Glomerular visceral epithelial cell (primary cell): ENCODE results near the gene DNHD1.

Source experiments
- DNase-seq: peaks from one replicate; pipeline ENCODE4 v3.0.0-alpha.2; 2016; ENCODE audit errors: extremely low spot score

Gene DNHD1

DNA sequence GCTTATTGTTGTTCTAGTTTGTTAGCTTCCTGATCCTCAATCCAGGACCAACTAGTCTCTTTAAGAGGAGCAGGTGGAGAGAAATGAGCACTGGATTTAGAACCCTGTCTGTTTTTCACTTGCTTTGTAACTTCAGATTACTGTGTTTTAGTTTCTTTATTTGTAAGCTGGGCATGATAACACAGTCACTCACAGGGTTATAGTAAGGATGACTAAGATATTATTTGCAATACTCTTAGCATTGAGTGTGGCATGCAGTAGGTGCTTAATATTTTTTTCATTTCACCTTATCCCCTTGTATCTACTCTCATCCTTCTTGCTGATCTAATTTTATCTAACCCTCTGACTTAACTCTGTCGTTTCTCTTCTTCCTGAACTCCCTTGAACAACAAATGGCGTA, 33.8 kb downstream of the DNHD1 start:
- DNase-seq, result no peak

DNA sequence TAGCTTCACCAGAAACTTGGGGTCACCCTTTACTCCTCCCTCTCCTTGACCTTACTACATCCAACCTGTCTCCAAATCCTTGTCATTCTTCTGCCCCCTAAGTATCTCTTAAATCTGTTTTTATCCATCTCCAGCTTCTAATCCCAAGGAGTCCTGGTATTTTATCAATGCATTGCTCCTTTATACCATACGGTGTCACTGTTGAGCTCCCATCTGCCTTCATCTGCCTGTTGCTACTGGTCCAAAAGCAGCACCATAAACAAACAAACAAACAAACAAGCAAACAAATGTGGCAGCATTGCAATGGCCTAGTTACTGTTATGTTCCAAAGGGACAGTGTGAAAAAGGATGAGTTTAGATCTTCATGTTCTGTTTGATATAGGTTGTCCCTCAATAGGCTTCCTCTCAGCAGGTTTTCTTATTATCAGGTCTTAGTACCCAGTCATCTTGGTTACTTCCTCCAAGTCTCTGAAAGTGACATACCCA, 34.2 kb downstream of the DNHD1 start:
- DNase-seq, result peak; percentile 41

DNA sequence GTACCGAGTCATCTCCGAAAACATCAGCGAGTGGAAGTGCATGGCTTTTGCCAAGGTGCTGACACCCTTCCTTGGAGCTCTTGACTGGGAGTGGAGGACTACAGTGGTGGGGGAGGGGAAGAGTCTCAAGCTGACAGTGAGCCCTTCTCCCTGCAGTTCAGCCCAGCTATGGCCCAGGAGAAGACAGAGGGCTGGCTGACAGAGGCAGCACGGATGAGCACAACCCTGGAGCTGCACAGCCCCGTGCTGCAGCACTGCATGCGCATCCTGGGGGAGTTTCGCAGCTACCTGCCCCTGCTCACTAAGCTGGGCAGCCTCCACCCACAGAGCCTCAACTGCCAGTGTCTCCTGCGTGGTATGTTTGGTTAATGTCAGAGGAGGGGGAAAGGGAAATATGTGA, 41.4 kb downstream of the DNHD1 start:
- no peak for DNase-seq

DNA sequence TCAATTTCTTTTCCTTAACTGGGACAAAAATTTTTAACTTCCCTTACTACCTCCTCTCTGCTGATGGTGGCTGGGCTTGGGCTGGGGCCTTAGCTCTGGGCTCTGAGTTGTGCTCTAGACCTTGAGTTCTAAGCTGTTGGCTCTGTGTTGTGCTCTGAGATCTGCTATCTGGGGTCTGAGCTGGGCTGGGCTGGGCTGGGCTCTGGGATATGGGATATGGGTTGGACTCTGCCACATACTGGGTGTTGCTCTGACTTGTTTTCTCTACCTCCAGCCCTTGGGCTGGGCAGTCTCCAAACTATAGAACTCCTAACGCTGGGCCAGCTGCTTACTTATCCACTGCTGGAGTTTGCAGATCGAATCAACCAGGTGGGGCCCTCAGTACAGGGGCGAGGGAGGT, 41.9 kb downstream of the DNHD1 start:
- DNase-seq, result no peak

DNA sequence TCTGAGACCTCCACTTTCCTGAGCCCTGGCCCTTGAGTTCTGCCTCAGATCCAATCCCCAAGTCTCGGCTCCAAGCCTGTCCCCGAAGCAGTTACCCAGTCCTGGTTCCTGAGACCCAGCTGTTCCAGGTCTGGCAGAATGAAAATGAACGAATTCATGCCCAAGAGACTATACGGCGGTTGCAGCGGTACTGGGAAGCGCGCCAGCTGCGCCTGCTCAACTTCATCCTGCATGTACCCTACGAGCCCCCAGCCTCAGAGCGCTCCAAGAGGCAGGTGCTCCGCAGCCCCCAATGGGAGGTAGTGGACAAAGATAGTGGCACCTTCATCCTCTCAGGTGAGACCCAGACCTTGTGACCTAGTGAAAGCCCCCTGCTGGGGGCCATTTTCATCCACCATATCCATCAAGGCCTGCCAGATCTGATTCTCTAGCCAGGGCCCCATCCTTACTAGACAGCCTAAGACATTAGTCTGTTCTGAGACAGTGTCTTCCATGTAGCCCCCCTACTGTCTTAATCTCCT, 42.7 kb downstream of the DNHD1 start:
- DNase-seq, result no peak

DNA sequence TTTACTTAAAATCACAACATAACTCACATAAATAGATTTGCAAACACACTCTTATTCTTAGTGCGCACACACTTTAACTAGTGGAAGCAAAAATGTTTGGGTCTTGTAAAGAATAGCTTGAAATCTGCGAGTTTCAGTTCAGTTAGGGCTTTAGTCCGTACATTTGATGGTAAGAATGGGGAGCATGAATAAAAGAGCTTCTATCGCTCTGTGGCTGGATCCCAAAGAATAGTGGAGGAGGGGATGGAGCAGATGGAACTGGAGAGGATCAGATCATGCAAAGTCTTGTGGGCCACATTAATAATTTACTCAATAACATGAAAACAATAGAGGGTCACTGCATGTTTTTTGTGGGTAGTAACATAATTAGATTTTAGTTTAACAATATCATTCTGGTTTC, 44.3 kb downstream of the DNHD1 start:
- DNase-seq, result no peak

DNA sequence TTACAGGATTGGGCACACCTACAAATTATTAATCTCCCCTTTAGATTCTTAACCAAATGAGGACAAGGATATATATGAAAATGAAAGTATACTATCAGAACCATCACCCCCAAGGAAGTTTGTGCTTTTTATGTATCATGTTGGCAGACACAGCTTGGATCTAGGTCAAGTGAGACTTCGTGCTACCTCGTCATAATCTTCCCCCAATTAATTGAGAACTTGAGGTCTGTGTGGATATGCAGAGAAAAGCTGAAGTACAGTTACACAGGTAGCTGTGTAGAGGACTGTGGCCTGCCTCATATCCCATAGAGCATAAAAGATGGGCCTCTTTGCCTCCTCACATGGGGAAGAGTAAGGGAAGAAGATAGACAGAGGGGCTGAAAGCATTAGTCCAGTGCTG, 45.6 kb downstream of the DNHD1 start:
- no peak for DNase-seq

DNA sequence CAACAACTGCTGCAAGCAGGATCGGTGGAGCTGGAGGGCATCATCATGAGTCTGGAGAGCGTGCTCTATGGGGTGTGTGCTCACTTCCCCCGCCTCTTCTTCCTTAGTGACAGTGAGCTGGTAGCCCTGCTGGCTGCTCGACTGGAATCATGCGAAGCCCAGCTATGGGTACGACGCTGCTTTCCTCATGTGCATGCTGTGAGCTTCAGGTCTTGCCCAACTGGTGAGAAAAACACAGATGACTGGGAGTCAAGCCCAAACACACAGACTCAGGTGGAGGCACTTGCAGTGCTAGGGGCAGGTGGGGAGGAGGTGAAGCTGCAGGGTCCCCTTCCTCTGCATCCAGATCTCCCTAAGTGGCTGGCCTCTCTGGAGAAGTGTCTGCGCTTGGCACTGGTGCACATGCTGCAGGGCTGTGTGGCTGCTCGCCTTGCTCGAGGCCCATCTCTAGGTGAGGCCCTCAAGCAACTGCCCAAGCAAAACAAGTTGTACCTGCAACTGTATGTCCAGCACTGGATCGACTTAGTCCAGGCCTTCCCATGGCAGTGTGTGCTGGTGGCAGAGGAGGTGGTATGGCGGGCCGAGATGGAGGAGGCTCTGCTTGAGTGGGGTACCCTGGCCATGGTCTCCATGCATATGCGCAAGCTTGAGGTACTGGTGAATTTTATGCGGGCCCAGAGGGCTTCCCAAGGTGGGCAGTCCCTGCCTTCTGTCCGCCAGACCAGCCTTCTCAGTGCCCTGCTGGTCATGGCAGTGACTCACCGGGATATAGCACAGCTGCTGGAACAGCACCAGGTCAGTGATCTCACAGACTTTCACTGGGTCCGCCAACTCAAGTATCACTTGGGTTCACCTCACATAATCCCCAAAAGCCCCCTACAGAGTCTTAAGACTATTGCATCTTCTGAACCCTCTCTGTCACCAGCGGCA, 48.1 kb downstream of the DNHD1 start:
- DNase-seq, result no peak

DNA sequence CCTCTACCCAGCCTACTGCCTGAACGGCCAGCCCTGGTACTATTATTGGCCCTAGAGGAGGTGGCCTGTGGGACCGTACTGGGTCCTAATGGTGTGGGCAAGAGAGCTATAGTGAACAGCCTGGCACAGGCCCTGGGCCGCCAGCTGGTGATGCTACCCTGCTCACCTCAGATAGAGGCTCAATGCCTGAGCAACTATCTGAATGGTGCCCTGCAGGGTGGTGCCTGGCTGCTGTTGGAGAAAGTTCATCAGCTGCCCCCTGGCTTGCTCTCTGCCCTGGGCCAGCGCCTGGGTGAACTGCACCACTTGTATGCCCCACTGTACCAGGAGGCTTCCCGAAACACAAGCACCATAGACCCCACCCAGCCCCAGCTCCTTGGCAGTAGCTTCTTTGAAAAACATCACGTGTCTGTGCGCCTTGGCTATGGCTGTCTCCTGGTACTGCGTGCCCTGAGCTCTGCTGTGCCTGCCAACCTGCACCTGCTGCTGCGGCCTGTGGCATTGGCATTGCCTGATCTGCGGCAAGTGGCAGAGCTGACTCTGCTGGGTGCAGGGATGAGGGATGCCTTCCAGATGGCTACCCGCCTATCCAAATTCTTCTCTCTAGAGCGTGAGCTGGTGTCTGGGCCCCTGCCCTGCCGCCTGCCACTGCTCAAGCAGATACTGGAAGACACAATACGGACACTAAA, 49.0 kb downstream of the DNHD1 start:
- no peak for DNase-seq

DNA sequence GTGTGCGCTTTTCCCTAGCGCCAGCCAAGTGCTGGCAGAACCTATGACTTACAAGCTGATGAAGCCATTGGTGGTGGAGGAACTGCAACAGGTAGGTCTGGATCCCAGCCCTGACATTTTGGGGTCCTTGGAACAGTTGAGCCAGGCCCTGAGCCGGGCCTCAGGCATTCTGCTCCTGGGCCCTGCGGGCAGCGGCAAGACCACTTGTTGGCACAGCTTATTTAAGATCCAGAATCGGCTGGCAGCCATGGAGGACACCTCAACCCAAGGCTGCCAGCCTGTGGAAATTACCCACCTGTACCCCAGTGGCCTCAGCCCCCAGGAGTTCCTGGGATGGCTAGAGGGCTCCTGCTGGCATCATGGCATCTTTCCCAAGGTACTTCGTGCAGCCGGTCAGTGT, 49.7 kb downstream of the DNHD1 start:
- DNase-seq, result no peak

DNA sequence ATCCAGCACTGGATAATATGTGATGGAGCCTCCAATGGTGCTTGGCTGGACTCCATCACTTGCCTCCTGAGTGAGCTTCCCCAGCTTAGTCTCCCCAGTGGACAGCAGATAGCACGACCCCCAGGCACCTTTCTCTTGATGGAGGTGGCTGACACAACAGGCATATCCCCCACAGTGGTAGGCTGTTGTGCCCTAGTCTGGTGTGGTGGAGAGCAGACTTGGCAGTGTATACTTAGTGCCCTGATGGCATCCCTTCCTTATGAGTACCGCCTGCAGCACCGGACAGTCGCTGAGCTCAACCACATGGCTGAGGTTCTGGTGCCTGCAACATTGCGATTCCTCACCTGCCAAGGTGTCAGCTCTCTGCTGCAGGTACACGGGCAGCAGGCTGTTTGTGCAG, 50.1 kb downstream of the DNHD1 start:
- DNase-seq, result no peak

DNA sequence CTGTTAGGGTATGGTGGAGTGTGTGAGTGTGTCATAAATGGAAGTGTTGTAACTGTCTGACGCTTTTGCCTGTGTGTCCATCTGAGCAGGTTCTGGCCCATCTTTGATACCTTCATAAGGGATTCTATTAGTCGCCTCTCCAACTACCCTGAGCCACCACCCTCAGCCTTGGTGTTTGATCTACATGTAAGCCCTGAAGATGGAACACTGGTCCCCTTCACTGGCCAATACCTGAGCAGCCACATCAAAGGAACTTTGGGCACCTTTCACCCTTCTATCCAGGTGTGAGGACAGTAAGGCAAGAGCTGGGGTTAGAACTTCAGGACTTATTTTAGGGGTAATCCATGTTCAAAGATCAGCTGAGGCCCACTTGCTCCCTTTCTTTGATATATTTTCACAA, 51.0 kb downstream of the DNHD1 start:
- DNase-seq, result no peak

DNA sequence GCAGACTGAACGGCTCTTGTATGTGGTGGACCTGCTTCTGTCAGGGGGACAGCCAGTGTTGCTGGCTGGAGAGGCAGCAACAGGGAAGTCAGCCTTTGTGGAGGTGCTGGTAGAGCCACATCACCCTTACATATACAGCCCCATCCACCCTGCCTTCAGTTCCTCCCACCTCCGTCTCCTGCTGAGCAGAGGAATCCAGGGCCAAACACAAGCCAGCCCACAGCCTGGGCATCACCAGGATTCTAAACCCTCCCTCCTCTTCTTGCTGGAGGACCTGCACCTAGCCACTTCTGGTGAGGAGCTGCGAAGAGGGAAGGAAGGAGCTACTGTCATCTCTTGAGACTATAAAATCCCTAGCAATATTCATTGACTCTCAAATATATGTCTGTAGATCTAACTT, 51.6 kb downstream of the DNHD1 start:
- DNase-seq, result no peak

DNA sequence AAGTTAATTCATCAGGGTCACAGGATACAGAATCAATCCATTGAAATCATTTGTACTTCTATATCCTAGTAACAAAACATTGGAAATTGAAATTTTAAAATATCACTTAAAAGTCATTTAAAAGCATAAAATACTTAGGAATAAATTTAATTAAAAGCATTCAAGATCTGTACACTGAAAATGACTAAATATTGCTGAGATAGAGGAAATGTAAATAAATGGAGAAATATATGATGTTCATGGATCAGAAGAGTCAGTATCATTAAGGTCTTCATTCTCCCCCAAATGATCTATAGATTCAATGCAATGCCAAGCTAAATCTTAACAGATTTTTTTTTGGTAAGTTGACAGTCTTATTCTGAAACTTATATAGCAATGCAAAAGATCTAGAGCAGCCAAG, 56.6 kb downstream of the DNHD1 start:
- no peak for DNase-seq

DNA sequence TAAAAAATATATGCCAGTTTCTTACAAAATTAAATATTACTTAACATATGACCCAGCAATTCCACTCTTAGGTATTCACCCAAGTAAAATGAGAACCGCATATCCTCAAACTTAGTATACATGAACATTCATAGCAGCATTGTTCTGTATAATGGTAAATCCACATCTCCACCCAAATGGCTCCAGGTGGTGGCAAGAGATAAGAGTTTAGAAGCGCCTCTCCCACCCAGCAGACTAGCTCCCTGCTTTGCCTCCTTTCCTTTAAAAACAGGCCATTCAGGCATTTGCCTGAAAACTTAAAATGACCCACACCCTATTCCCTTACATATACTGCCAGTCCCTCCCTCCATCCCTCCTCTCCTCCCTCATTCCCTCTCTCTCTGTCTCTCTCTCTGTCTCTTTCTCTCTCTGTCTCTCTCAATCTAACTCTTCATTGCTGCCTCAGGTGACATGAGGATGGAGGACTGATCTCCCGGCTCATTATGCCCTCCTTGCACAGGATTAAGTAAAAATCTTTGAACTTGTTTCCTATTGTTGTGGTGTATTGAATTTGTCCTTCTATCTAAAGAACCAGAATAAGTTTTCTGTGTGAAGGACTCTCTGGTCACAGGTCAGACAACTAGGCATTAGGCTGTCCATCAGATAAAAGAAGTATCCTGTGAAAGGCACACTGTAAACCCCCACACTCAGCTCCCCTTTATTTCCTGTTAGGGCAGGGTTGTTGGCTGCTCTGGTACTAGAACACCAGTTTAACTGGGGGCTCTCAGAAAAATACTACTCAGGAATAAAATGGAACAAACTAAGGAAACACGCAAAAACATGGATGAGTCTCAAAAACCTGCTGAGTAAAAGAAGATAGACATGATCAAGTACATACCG, 58.0 kb downstream of the DNHD1 start:
- no peak for DNase-seq

DNA sequence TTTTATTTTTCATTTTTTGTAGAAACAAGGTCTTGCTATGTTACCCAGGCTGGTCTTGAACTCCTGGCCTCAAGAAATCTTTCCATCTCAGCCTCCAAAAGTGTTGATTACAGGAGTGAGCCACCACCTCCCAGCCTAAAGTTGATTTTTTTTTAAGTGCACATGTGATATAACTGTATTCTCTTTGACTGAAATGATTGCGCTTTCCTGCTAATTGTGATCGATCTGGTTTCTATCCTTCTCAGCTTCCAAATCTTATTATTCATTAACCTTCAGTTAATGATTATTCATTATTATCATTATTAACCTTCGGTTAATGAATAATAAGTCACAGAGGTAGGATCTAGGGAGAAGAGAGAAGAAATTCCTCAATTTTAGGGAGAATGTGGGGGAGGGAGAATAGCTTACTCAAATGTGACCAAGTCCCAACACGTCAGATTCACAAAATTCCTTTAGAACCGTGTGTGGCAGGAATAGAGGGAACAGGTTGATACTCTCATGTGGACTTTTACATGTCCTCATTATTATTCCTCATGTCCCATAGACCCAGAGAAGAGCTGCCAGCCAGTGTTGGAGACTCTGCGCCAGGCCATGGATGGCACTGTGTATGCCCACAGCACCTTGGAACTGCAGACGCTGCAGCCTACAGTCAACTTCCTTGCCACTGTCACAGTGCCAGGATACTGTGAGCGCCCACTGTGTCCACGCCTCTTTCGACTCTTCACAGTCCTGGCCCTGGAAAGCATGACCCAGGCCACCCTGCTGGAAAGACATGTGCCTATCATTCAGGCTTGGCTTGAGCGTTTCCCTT, 59.3 kb downstream of the DNHD1 start:
- DNase-seq, result no peak

DNA sequence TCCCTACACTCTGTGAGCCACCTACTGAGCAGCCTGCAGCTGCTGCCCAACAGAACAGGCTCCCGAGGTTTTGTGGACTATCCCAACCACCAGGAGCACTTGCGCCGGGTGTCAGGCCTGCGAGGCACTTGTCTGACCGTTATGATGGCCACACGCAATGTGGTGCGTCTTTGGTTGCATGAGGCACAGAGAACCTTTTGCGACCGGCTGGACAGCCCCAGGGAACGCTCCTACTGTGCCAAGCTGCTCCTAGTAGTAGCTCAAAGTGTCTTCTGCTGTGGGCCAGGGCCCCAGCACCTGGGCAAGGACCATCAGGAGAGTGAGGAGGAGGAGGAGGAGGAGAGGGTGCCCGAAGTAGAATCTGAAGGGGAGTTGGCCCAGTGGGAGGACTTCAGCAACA, 60.0 kb downstream of the DNHD1 start:
- no peak for DNase-seq

DNA sequence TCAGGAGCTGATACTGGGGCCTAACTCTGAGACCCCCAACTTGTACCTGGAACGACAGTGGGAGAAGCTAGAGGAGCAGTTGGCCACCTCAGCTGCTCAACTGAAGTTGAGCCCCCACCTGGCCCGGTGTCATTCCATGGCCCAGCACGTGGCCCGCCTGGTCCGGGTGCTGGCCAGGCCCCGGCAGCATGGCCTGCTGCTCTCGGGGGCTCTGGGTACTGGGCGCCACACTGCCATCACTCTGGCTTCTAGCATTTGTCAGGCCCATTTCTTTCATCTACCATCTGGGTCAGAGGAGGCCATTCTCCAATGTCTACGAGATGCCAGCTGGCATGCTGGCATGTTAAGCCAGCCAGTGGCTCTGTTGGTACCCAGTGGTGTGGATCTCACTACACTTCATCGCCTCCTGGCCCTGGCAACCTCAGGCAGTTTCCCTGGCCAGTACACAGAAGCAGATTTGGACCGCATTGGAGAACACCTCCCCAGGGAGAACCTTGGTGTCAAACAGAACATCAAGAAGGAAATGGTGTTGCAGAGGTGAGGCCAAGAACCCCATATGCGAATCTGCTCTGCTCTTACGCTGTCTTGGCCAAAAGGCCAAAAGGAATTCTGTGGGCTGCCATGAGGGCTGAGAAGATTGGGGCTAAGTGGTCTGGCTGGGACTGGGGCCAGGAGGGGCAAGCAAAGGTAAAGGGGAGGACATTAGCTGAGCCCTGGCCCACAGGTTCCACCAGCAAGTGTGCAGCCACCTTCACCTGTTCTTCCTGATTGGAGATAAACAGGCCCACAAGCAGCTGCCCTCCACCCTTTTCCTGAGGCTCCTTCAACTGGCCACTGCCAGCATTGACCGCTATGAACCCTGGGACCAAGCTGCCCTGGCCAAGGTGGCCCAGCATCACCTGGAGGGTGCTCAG, 60.9 kb downstream of the DNHD1 start:
- no peak for DNase-seq

DNA sequence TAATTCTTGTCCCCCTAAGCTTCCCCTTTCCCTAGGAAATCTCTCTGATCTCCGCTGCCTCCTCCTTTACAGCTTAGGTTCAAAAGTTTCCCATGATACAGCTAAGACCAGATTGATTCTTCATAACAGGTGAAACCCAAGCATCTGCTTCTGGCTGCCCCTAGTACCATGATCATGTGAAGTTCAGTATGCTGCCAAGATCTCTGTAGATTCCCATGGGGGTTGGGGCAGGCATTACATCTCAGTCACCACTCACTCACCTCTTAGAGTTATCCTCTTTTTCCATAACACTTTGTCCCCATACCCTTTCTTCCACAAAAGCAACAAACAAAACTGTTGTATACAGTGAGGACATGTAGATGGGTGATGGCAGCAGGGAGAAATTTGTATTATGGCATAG, 62.3 kb downstream of the DNHD1 start:
- DNase-seq, result no peak

DNA sequence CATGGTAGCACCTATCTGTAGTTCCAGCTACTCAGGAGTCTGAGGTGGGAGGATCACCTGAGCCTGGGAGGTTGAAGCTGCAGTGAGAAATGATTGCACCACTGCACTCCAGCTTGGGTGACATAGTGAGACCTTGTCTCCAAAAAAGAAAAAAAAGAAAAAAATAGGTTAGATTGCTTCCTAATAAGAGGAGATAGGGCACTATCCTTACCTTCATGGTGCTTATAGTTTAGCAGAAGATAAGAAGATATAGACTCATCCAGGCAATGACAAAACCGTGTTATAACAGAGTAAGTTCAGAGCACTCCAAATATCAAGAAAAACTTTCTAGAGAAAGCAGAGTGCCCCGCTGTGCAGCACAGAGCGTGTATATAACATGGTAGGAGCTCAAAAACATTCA, 64.2 kb downstream of the DNHD1 start:
- no peak for DNase-seq
